GM18909 (cell line): ENCODE measurements around the gene PDZRN3.

Source experiments
- ATAC-seq: cut with Tn5 transposase; IDR thresholded peaks from one replicate; pipeline ENCODE4 v1.9.1; 2021; ENCODE audit warnings: mild to moderate bottlenecking; ENCODE audit not compliant: unreplicated experiment, poor library complexity

Gene PDZRN3

DNA sequence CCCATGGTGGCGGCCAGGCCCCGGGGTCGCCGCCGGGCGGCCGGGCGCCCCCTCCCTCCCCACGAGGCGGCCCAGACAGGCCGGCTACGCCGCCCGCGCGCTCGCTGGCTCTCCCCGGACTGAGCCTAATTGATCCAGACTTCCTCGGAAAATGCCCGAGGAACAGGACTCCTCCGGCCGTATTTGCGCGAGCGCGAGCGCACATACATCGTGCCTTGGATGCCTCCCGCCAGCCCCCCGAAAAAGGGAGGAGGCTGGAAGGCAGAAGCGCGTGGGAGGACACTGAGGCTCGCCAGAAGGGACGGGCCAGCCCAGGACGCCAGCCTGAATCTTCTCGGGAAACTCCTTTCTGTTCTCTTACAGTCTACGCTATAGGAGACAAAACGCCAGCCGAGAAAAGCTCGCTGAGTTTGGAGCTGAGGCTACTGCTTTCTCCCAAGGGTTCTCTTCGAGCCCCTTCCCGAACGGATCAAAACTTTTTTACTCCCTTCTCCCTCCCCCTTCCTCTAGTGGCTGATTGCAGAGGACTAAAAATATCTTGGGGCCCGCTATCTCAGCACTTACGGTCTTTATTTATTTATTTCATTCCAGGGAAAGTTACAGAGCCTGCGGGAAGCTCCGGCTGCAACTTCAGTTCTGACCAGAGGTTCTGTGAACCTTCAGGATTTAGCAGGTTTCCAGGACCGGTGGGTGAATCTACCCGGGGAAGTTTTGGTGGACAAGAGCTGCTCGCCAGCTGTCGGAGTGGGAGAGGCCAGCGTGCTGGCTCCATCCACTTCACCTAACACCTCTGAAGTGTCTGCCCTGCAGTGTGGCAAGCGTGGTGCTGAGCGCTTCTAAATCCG, at the start of gene PDZRN3:
Gene PDZRN3 (minus strand): TSS at position 121 of the 845 bp plus-strand sequence.
- ATAC-seq = no peak

- ATAC-seq = no peak
Measured at GRCh38 chr3:73674280-73674679, 49.5 kb upstream of the PDZRN3 start.

DNA sequence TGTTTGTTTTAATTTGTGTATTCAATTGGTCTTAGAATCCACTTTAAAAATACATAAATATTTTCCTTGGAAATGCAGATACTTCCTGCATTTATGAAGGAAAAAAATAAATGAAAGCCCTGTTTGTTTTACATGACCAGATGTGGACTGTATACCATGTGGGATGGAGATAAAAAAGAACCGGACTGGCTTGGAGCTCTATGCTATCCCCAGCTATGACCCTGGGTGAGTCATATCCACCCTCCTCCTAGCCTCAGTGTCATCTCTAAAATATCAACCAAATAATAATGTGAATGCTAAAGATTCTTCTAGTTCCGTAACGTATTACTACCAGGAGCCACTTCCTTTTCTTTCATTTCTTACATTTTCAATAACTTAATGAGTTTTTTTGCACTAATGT, 44.5 kb upstream of the PDZRN3 start:
- no peak for ATAC-seq

DNA sequence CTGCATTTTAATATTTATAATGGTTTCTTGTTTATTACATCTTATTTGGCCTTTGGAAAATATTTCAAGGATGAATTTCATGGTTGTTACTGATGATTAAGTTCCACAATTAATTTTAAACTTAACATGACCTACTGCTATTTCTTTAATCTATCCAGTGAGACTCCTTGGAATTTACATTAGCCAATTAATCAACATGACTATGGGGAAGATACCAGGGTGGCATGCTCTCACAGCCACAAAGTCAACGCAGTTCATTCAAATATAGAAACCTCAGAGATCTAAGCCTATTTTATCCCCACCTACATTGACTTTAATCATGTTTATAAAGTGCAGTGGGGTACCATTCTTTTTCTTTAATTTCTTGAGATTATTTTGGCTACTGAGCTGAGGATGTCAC, 43.6 kb upstream of the PDZRN3 start:
- no peak for ATAC-seq

- no peak for ATAC-seq
Measured at GRCh38 chr3:73667889-73668288, 43.1 kb upstream of the PDZRN3 start.

DNA sequence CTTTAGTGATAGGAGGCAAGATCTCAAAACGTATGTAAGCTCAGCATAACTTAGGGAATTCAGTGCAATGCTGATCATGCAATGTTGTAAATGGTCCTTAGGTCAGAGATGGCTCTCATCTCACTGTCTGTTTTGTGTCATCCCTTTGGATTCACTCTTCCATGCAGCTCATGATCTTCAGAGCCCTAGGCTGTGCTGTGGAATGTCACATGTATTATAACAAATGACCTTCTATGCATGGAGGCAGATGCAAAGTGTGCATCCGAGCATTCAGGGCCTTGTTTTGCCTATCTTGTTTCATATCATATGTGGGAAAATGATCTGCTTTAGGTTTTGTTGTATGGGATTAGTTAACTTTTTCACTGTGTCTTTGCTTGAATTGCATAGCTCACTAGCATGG, 40.5 kb upstream of the PDZRN3 start:
- ATAC-seq = no peak

DNA sequence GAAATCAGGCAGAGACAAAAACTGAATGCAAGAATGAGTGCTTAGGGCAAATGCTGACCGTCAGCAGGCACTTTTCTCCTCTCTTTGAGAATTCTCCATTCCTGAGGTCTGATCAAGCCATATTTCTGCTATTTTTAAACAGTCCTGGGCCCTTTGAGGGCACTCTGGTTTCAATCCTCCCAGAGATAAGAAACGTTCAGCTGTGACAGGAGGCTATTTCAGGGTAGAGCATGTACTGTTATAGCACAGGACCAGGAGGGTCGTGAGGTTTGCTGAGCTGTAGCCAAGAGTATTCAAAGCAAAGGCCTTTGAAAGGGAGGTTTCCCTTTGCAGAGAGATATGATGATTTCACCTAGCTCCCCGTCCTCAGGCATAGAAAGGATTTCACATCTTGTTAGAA, 39.6 kb upstream of the PDZRN3 start:
- no peak for ATAC-seq

DNA sequence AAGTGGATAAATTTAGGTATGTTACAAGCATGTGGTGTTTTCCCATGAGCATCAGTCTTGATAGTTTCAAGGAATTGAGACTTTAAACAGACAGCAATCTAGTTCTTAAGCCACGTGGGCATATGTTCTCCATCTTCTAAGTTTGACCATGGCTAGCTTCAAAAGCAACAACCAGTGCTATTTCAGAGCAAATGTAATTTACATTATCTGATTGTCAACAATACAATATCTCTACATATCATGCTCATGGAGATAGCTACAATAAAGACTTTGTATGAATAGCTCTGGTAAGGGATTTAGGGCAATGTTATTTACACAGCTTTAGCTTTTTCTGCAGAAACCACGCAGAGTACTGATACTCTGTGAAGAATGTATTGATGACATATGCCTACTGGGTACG, 38.8 kb upstream of the PDZRN3 start:
- no peak for ATAC-seq

DNA sequence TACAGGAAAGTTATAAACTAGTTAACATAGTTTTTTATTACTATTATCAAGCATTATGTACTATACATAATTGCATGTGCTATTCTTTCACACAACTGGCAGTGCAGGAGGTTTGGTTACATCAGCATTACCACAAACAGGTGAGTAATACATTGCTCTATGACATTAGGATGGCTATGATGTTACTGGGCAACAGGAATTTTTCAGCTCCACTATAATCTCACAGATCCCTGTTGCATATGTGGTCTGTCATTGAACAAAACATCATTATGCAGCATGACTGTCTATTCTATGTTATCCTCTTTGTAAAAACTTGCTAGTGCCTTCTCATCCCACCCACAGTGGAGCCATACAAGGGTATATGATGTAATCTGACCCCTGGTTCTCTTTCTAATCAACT, 36.5 kb upstream of the PDZRN3 start:
- no peak for ATAC-seq

- no peak for ATAC-seq
Measured at GRCh38 chr3:73658227-73658626, 33.5 kb upstream of the PDZRN3 start.

DNA sequence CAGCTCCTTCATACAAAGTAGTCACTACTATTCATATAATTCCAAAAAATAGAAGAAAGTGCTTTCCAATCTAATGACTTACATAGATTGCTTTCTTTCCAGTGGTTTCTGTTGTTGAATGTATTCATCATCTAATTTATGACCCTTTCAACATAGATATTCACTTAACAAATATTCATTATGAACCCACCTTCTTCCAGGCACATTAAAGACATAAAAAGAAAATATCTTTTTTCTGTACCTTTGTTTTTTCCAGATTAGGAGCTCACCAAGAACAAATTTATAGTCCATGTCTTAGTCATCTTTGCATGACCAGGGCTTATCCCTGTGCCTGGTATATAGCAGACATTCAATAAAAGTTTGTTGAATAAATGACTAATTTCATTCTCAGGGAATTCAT, 32.4 kb upstream of the PDZRN3 start:
- no peak for ATAC-seq

GRCh38 chr3:73656241-73656890, 31.6 kb upstream of the PDZRN3 start:
- no peak for ATAC-seq

DNA sequence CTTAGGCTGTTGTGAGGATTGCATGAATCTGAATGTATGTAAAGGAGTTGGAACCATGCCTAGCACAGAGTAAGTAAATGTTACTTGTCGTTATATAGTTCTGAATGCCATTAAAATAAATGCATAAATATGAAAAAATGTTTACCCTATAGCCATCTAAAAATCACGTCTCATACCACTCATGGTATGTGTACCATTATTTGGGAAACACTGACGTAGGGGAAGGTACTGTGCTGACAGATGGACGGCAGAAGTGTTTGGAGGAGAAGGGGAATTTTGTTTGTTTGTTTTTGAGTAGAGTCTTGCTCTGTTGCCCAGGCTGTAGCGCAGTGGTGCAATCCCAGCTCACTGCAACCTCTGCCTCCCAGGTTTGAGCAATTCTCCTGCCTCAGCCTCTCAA, 30.5 kb upstream of the PDZRN3 start:
- no peak for ATAC-seq

GRCh38 chr3:73653877-73654276, 29.1 kb upstream of the PDZRN3 start:
- ATAC-seq = no peak

DNA sequence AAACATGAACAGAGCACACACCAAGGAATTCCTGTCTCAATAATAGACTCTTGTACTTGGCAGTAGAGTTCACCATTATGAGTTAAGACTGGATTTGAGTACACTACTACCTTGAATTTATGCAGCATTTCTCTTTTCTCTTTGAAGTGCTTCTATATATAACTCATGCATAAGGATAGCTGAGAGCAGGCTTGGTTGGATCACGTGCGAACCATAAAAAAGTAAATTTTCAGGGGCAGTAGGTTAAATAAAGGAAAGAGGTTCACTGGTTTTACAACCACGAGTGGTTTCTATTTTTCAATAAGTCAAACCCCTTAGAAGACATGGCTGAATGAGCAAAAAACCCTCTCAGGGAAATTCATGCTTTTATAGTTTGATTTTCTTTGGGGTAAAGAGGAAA, 28.6 kb upstream of the PDZRN3 start:
- no peak for ATAC-seq

DNA sequence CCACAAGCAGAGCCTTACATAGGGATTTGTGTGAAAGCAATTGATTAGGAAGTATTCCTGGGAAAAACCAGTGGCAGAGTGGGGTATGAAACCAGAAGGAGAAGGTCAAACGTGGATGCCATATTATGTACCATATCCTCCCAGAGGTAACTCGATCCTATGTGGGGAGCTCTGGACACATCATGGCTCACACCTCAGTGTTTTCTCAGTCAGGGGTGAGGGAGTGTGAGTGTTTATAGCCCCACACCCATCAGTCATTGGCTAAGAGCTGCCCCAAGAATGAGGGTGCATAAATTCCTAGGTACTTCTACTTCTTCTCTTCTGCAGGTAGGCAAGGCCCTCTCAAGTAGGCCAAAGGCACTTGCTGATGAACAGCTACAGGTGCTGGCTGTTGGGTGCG, 28.2 kb upstream of the PDZRN3 start:
- no peak for ATAC-seq

- no peak for ATAC-seq
Measured at GRCh38 chr3:73637042-73637441, 12.3 kb upstream of the PDZRN3 start.

DNA sequence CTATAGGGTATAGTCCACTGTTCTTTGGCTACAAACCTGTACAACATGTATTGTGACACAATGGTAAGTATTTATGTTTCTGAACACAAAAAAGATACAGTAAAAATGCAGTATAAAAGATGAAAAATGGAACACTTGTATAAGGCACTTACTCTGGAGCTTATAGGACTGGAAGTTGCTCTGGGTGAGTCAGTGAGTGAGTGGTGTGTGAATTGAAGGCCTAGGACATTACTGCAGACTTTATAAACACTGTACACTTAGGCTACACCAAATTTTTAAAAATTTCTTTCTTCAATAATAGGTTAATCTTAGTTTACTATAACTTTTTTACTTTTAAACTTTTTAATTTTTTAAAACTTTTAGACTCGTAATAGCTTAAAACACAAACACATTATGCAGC, 10.5 kb upstream of the PDZRN3 start:
- ATAC-seq = no peak

GRCh38 chr3:73633916-73634344, 9.2 kb upstream of the PDZRN3 start:
- no peak for ATAC-seq

DNA sequence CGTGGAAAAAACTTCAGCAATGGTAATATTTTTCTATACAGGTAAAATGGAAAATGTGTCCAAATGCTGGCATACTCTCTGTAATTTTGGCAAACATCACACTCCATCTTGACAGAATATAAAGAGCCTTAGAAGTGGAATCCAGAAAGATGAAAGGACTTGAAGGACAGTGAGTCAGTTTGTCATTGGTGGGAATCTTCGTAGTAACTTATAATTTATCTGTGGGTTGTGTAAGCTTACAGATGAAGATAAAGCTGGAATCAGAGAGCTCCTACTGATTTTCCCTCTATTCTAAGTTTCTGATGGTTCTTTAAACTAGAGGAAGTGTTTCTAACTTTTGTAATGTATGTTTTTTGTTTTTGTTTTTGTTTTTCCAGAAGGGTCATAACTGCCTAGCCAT, 8.7 kb upstream of the PDZRN3 start:
- ATAC-seq = no peak

- ATAC-seq = no peak
Measured at GRCh38 chr3:73626106-73626505, 1.4 kb upstream of the PDZRN3 start.
